GM12891 (cell line): ENCODE measurements around the gene FAM124A.

Experiments
- DNase-seq: peaks from one replicate; pipeline ENCODE4 v3.0.0; 2011; ENCODE audit warnings: low spot score; ENCODE audit not compliant: insufficient read length
- FAIRE-seq: peaks from 2 replicates; lab custom pipeline; 2011; peaks lifted over from hg19 to GRCh38; lab: Jason Lieb, UNC
- PAX5 ChIP-seq: IDR thresholded peaks from 2 replicates; pipeline ENCODE4 v1.6.1; 2011; ENCODE audit warnings: low read length, moderate library complexity, mild to moderate bottlenecking; ENCODE audit not compliant: insufficient read depth, severe bottlenecking
- POLR2A ChIP-seq: IDR thresholded peaks from 2 replicates; pipeline ENCODE4 v1.6.1; 2011; ENCODE audit warnings: low read depth, low read length, control low read depth
- POLR2AphosphoS5 ChIP-seq: IDR thresholded peaks from 2 replicates; pipeline ENCODE4 v1.6.1; 2011; ENCODE audit warnings: low read depth, low read length, control low read depth
- POU2F2 ChIP-seq: IDR thresholded peaks from 2 replicates; pipeline ENCODE4 v1.6.1; 2011; ENCODE audit warnings: low read depth, mild to moderate bottlenecking, control low read depth, low read length, moderate library complexity
- SPI1 ChIP-seq: IDR thresholded peaks from 2 replicates; pipeline ENCODE4 v1.6.1; 2011; ENCODE audit warnings: low read depth, low read length, control low read depth
- TAF1 ChIP-seq: IDR thresholded peaks from 2 replicates; pipeline ENCODE4 v1.6.1; 2011; ENCODE audit warnings: low read depth, low read length, control low read depth

FAM124A gene

GRCh38 chr13:51329606-51330005 lies 107.4 kb downstream of the FAM124A start:
- no peak for TF ChIP-seq POLR2AphosphoS5
- no peak for TF ChIP-seq TAF1
- TF ChIP-seq PAX5, result no peak
- TF ChIP-seq POU2F2, result no peak
- no peak for TF ChIP-seq POLR2A
- TF ChIP-seq SPI1, result no peak
- DNase-seq (no peak), FAIRE-seq (no peak)

GRCh38 chr13:51330791-51331190 lies 108.6 kb downstream of the FAM124A start:
- FAIRE-seq, result peak; percentile 86
- peak; percentile 93 for TF ChIP-seq SPI1
- no peak for TF ChIP-seq TAF1
- no peak for DNase-seq

GRCh38 chr13:51331354-51331861 lies 109.2 kb downstream of the FAM124A start:
- no peak for DNase-seq
- FAIRE-seq, result peak; percentile 92
- TF ChIP-seq POLR2AphosphoS5, result no peak
- TF ChIP-seq TAF1, result no peak
- TF ChIP-seq POU2F2, result peak; percentile 71; the same call in 1 of the 2 replicates
- no peak for TF ChIP-seq POLR2A

DNA sequence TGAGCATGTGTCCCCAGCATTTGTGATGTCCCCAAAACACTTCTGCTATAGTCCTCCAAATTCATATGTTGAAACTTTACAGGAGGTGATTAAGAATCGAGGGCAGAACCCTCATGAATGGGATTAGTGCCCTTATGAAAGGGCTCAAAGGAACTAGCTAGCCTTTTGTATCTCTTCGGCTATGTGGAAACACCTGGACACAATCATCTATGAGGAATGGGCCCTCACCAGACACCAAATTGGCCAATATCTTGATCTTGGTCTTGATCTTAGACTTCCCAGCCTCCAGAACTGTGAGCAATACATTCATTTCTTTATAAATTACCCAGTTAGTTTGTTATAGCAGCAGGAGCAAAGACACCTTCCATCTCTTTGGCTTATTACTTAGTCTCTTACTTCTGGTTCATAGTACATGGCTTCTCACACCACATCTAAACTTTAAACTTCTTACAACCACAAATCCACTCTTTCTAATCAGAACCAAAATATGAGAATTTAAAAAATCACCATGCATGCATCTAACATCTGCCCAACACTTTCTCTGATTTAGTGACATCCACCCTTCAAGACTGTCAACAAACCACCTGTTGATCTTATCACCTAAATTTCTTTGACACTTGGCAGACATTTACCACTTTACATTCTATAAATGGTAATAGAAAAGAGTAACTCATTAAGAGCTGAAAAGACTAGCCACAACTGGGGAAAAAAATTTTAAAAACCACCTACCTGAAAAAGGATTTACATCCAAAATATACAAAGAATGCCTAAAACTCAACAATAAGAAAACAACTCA lies 110.6 kb downstream of the FAM124A start:
- DNase-seq, result no peak
- TF ChIP-seq SPI1 (no peak), TAF1 (no peak), POLR2A (no peak), PAX5 (no peak), POLR2AphosphoS5 (no peak), POU2F2 (no peak)
- FAIRE-seq, result peak; percentile 82

- FAIRE-seq, result no peak
- no peak for TF ChIP-seq POLR2AphosphoS5
- TF ChIP-seq POU2F2, result no peak
- no peak for TF ChIP-seq TAF1
- no peak for TF ChIP-seq PAX5
- TF ChIP-seq POLR2A, result no peak
- TF ChIP-seq SPI1, result no peak
- no peak for DNase-seq
Measured at GRCh38 chr13:51333421-51333820, 111.2 kb downstream of the FAM124A start.

- FAIRE-seq (no peak), DNase-seq (no peak)
- TF ChIP-seq PAX5, result no peak
- no peak for TF ChIP-seq TAF1
- TF ChIP-seq POLR2A, result no peak
- TF ChIP-seq POU2F2, result no peak
- no peak for TF ChIP-seq POLR2AphosphoS5
- TF ChIP-seq SPI1, result no peak
Measured at GRCh38 chr13:51333826-51334225, 111.6 kb downstream of the FAM124A start.
